Breast epithelium (tissue), 4 donors: Measurements from ENCODE around the gene MUC22. TPM values are rescaled to one million over a fixed set of nuclear protein-coding genes. Genes with fewer than 3 reads are reported as not detected.
"Not testable (repeated sequence)": the region's sequence is repeated elsewhere in the genome, so short reads cannot be mapped to it uniquely, and the experiment has no call there.

Experiments used
- DNase-seq, 2 donors: peaks; one replicate each; pipeline ENCODE4 v3.0.0-alpha.2; 2019; ENCODE audit warnings: low spot score in 2 of 2
- H3K27ac ChIP-seq, 2 donors: fragments of 200-600 bp; sonication (generic) in 1 of 2; one replicate each; pipeline ENCODE4 v1.5.1; 2016 to 2019; ENCODE audit warnings: mild to moderate bottlenecking in 1 of 2
- H3K27me3 ChIP-seq, 2 donors: fragments of 200-600 bp; sonication (generic) in 1 of 2; one replicate each; pipeline versions ENCODE4 v1.5.1 to v1.6.0; 2017 to 2019; ENCODE audit warnings: control low read depth in 1 of 2, mild to moderate bottlenecking in 1 of 2
- H3K36me3 ChIP-seq: fragments of 200-600 bp; one replicate; pipeline ENCODE4 v1.5.1; 2019
- H3K4me1 ChIP-seq, 2 donors: fragments of 200-600 bp; sonication (generic); one replicate each; pipeline ENCODE4 v1.5.1; 2016 to 2019; ENCODE audit warnings: control low read depth in 1 of 2
- H3K4me3 ChIP-seq, 3 donors: fragments of 200-600 bp; sonication (generic); 1 replicate in 2 of 3; 2 replicates in 1 of 3; pipeline ENCODE4 v1.5.1; 2016 to 2019; ENCODE audit warnings: mild to moderate bottlenecking in 3 of 3, moderate library complexity in 2 of 3
- H3K9me3 ChIP-seq, 2 donors: fragments of 200-600 bp; sonication (generic) in 1 of 2; one replicate each; pipeline ENCODE4 v1.5.1; 2016 to 2019; ENCODE audit warnings: control low read depth in 1 of 2
- POLR2A ChIP-seq: fragments of 450-650 bp; IDR thresholded peaks from one replicate; pipeline ENCODE4 v1.6.1; 2016; ENCODE audit warnings: antibody characterized with exemption, mild to moderate bottlenecking, moderate library complexity
- POLR2AphosphoS5 ChIP-seq, 3 donors: sonication (generic); formaldehyde crosslinking; IDR thresholded peaks; one replicate each; pipeline ENCODE4 v1.6.1; 2017; ENCODE audit warnings: antibody characterized with exemption in 3 of 3
- intact Hi-C: fragments of 100-400 bp; cut with DNase I; formaldehyde crosslinking; loops from one replicate; pipeline ENCODE4 v1.15.1; 2023; ENCODE audit warnings: low total_unique reads
- total RNA-seq, 3 donors: library from RNA; depleted of rRNA; stranded (reverse); fragments of >200 nt; gene quantifications; one replicate each; pipeline ENCODE4 v1.1.0, GENCODE V29; 2016
- TF ChIP-seq, protein P1 (sequence below), 3 donors: fragments of 450-650 bp; IDR thresholded peaks; one replicate each; pipeline ENCODE4 v1.5.1; 2016 to 2017; ENCODE audit warnings: antibody characterized with exemption in 3 of 3, mild to moderate bottlenecking in 3 of 3, moderate library complexity in 3 of 3

Gene MUC22
- total RNA-seq, 3 donors from 2014 or later, result not detected

DNA sequence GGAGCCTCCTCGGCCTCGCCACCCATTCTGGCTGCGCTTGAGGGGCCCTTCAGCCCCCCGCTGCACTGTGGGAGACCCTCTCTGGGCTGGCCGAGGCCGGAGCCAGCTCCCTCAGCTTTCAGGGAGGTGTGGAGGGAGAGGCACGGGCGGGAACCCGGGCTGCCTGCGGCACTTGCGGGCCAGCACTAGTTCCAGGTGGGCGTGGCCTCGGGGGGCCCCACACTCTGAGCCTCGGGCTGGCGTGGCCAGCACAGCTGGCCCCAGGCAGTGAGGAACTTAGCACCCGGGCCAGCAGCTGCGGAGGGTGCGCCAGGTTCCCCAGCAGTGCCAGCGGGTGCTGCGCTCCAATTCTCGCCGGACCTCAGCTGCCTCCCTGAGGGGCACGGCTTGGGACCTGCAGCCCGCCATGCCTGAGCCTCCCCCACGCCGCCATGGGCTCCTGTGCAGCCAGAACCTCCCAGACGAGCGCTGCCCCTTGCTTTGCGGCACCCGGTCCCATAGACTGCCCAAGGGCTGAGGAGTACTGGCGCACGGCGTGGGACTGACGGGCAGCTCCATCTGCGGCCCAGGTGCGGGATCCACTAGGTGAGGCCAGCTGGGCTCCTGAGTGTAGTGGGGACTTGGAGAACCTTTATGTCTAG, 6.5 kb downstream of the MUC22 start:
- no peak overlapping the region for H3K4me3 ChIP-seq
- TF ChIP-seq, protein P1, sequence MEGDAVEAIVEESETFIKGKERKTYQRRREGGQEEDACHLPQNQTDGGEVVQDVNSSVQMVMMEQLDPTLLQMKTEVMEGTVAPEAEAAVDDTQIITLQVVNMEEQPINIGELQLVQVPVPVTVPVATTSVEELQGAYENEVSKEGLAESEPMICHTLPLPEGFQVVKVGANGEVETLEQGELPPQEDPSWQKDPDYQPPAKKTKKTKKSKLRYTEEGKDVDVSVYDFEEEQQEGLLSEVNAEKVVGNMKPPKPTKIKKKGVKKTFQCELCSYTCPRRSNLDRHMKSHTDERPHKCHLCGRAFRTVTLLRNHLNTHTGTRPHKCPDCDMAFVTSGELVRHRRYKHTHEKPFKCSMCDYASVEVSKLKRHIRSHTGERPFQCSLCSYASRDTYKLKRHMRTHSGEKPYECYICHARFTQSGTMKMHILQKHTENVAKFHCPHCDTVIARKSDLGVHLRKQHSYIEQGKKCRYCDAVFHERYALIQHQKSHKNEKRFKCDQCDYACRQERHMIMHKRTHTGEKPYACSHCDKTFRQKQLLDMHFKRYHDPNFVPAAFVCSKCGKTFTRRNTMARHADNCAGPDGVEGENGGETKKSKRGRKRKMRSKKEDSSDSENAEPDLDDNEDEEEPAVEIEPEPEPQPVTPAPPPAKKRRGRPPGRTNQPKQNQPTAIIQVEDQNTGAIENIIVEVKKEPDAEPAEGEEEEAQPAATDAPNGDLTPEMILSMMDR (IDR thresholded peaks at IDR 0.05), result no peak
- TF ChIP-seq POLR2A, result no peak
- no peak for TF ChIP-seq POLR2AphosphoS5 (IDR thresholded peaks at IDR 0.05)

DNA sequence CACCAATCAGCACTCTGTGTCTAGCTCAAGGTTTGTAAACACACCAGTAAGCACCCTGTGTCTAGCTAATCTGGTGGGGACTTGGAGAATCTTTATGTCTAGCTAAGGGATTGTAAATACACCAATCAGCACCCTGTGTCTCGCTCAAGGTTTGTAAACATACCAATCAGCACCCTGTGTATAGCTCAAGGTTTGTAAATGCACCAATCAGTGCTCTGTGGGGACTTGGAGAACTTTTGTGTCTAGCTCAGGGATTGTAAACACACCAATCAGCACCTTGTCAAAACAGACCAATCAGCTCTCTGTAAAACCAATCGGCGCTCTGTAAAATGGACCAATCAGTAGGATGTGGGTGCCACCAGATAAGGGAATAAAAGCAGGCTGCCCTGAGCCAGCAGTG, 7.2 kb downstream of the MUC22 start:
- H3K9me3 ChIP-seq, intact Hi-C loops, DNase-seq: not testable (repeated sequence)

More for the DNA sequence above, 6.5 kb downstream of the MUC22 start:
- intact Hi-C loops, result no loop called here
- Histone ChIP-seq H3K27me3 (no peaks in the 10 kb centered on the region), H3K4me1 (no peaks in the 10 kb centered on the region), H3K36me3 (no peaks in the 10 kb centered on the region), H3K9me3 (peaks cover 0 to 6% of the 10 kb centered on the region in 2 donors), H3K27ac (no peak overlapping the region)
- DNase-seq, result no peak

DNA sequence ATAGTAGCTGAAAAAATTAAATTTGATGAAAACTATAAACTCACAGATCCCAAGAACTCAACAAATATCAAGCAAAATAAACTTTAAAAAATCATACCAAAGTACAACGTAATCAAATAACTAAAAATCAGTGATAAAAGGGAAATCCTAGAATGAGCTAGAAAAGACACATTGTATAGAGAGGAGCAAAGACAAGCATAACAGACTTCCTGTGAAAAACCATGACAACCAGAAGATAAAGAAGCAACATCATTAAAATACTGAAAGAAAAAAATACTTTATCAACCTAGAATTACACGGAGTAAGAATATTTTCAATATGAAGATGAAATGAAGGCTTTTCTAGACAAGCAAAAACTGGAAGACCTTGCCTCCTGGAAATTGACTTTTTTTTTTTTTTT, 9.8 kb downstream of the MUC22 start:
- no peak for DNase-seq
- TF ChIP-seq POLR2A (no peak), POLR2AphosphoS5 (IDR thresholded peaks at IDR 0.05) (no peak)
- TF ChIP-seq, protein P1 (IDR thresholded peaks at IDR 0.05), result no peak
- intact Hi-C loops, result no loop called here
- peaks cover 0 to under 1% of the 10 kb centered on the region in 2 donors for H3K9me3 ChIP-seq
- H3K4me1 ChIP-seq, result no peaks in the 10 kb centered on the region
- H3K27me3 ChIP-seq, result no peaks in the 10 kb centered on the region
- no peaks in the 10 kb centered on the region for H3K36me3 ChIP-seq
- H3K4me3 ChIP-seq, result no peak overlapping the region
- no peak overlapping the region for H3K27ac ChIP-seq

More for the DNA sequence above, 7.2 kb downstream of the MUC22 start:
- H3K27ac ChIP-seq, H3K27me3 ChIP-seq, H3K36me3 ChIP-seq, H3K4me1 ChIP-seq, H3K4me3 ChIP-seq: not testable (repeated sequence)

DNA sequence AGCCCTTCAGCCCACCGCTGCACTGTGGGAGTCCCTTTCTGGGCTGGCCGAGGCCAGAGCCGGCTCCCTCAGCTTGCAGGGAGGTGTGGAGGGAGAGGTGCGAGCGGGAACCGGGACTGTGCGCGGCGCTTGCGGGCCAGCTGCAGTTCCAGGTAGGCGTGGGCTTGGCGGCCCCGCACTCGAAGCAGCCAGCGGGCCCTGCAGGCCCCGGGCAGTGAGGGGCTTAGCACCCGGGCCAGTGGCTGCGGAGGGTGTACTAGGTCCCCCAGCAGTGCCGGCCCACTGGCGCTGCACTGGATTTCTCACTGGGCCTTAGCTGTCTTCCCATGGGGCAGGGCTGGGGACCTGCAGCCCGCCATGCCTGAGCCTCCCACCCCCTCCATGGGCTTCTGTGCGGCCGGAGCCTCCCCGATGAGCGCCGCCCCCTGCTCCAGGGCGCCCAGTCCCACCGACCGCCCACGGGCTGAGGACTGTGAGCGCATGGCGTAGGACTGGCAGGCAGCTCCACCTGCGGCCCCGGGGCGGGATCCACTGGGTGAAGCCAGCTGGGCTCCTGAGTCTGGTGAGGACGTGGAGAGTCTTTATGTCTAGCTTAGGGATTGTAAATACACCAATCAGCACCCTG, 10.5 kb downstream of the MUC22 start:
- DNase-seq, H3K27ac ChIP-seq, intact Hi-C loops: not testable (repeated sequence)

DNA sequence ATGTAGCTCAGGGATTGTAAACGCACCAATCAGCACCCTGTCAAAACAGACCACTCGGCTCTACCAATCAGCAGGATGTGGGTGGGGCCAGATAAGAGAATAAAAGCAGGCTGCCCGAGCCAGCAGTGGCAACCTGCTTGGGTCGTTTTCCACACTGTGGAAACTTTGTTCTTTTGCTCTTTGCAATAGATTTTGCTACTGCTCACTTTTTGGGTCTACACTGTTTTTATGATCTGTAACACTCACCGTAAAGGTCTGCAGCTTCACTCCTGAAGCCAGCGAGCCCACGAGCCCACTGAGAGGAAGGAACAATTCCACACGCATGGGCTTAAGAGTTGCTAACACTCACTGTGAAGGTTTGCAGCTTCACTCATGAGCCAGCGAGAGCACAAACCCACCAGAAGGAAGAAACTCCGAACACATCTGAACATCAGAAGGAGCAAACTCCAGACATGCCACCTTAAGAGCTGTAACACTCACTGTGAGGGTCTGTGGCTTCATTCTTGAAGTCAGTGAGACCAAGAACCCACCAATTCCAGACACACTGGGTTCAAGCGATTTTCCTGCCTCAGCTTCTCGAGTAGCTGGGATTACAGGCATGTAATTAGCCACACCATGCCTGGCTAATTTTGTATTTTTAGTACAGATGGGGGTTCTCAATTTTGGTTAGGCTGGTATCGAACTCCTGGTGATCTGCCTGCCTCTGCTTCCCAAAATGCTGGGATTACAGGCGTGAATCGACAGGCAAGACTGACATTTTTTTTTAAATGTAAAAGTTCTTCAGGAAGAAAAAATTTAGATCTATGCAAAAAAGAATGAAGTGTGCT, 11.6 kb downstream of the MUC22 start:
- DNase-seq, H3K4me1 ChIP-seq, intact Hi-C loops, H3K36me3 ChIP-seq, H3K9me3 ChIP-seq, H3K27ac ChIP-seq, H3K27me3 ChIP-seq, H3K4me3 ChIP-seq: not testable (repeated sequence)

More for the DNA sequence above, 10.5 kb downstream of the MUC22 start:
- not testable (repeated sequence) for H3K27me3 ChIP-seq, H3K36me3 ChIP-seq, H3K4me1 ChIP-seq, H3K9me3 ChIP-seq
- peak overlapping the region in 1 of 3 donors; percentile 18 for H3K4me3 ChIP-seq

DNA sequence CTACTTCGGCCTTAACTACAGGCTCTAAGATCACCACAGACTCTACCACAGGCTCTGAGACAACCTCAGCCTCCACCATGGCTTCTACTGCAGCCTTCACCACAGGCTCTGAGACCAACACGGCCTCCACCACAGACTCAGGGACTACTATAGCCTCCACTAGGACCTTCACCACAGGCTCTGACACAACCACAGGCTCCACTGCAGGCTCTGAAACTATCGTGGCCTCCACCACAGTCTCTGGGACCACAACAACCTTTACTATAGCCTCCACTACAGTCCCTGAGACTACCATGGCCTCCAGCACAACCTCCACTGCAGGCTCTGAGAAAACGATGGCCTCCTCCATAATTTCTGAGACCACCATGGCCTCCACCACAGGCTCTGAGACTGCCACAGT, 15.3 kb downstream of the MUC22 start:
- intact Hi-C loops, result no loop called here
- no peaks in the 10 kb centered on the region for H3K36me3 ChIP-seq
- DNase-seq, result no peak
- H3K27me3 ChIP-seq, result no peaks in the 10 kb centered on the region
- H3K9me3 ChIP-seq, result no peaks in the 10 kb centered on the region
- no peak overlapping the region for H3K4me3 ChIP-seq
- TF ChIP-seq POLR2AphosphoS5 (IDR thresholded peaks at IDR 0.05), result no peak
- TF ChIP-seq, protein P1 (IDR thresholded peaks at IDR 0.05), result no peak
- no peak for TF ChIP-seq POLR2A
- H3K27ac ChIP-seq, result no peak overlapping the region
- no peaks in the 10 kb centered on the region for H3K4me1 ChIP-seq
